Gastroesophageal sphincter (tissue), 3 donors: ENCODE data around the gene LRRFIP1.

Experiments
- EP300 ChIP-seq: sonication (generic); formaldehyde crosslinking; IDR thresholded peaks from one replicate; pipeline ENCODE4 v1.6.1; 2017; ENCODE audit warnings: antibody characterized with exemption, mild to moderate bottlenecking
- POLR2A ChIP-seq, 2 donors: fragments of 450-650 bp; IDR thresholded peaks; one replicate each; pipeline ENCODE4 v1.6.1; 2017; ENCODE audit warnings: antibody characterized with exemption in 2 of 2, mild to moderate bottlenecking in 2 of 2, moderate library complexity in 1 of 2
- TF ChIP-seq, protein P1 (sequence below), 4 experiments: fragments of 200-600 bp in 2 of 4; fragments of 450-650 bp in 2 of 4; sonication (generic) in 1 of 4; IDR thresholded peaks; one replicate each; pipeline ENCODE4 v1.5.1; 2017 to 2019; ENCODE audit warnings: antibody characterized with exemption in 4 of 4, mild to moderate bottlenecking in 2 of 4, moderate library complexity in 2 of 4

DNA sequence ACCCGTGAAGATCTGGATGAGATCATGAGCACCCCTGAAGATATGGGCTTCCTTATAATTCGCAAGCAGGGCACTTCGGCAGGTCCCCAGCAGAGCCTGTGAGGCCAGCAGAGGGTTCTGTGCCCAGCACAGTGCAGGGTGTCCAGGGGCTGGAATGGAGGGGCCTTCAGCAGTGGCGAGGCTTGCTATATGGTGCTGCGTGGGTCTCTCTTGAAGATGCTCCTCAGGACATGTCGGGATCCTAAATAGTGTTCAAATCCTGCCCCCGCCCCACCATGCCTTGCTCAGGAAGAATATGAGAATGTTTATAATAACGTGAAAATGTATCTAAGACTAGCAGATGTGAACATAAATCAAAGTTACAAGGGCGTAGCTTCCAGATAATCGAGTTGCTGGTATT is 110.9 kb downstream of the LRRFIP1 start:
- TF ChIP-seq, protein P1, sequence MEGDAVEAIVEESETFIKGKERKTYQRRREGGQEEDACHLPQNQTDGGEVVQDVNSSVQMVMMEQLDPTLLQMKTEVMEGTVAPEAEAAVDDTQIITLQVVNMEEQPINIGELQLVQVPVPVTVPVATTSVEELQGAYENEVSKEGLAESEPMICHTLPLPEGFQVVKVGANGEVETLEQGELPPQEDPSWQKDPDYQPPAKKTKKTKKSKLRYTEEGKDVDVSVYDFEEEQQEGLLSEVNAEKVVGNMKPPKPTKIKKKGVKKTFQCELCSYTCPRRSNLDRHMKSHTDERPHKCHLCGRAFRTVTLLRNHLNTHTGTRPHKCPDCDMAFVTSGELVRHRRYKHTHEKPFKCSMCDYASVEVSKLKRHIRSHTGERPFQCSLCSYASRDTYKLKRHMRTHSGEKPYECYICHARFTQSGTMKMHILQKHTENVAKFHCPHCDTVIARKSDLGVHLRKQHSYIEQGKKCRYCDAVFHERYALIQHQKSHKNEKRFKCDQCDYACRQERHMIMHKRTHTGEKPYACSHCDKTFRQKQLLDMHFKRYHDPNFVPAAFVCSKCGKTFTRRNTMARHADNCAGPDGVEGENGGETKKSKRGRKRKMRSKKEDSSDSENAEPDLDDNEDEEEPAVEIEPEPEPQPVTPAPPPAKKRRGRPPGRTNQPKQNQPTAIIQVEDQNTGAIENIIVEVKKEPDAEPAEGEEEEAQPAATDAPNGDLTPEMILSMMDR (IDR thresholded peaks at IDR 0.05): no peak
- no peak for TF ChIP-seq POLR2A (IDR thresholded peaks at IDR 0.05)
- no peak for TF ChIP-seq EP300
